H9 (cell line): ENCODE data around the gene POLN. TPM values are rescaled to one million over a fixed set of nuclear protein-coding genes. Genes with fewer than 3 reads are reported as not detected.
A peak's percentile ranks its signal among the peaks of the same experiment; 100 is the strongest.

Experiments used
- DNase-seq: peaks from one replicate; pipeline ENCODE4 v3.0.0-alpha.2; 2017
- H2AFZ ChIP-seq: one replicate; pipeline ENCODE4 v1.6.1; 2013; ENCODE audit warnings: mild to moderate bottlenecking, low read length, control low read depth, moderate library complexity
- H2AK5ac ChIP-seq: 2 replicates; pipeline ENCODE4 v1.6.1; 2013; ENCODE audit warnings: low read length, control low read depth, mixed read lengths; ENCODE audit not compliant: insufficient read length
- H2BK120ac ChIP-seq: one replicate; pipeline ENCODE4 v1.6.1; 2013; ENCODE audit warnings: low read depth, mild to moderate bottlenecking, low read length, control low read depth, inconsistent platforms; ENCODE audit not compliant: poor library complexity, severe bottlenecking
- H2BK12ac ChIP-seq: 2 replicates; pipeline ENCODE4 v1.6.1; 2013; ENCODE audit warnings: low read length, control low read depth, mixed read lengths, low read depth; ENCODE audit not compliant: insufficient read length
- H2BK15ac ChIP-seq: 2 replicates; pipeline ENCODE4 v1.6.1; 2013; ENCODE audit warnings: low read depth, low read length, control low read depth
- H2BK20ac ChIP-seq: one replicate; pipeline ENCODE4 v1.6.1; 2013; ENCODE audit warnings: low read depth, mild to moderate bottlenecking, low read length, control low read depth, inconsistent platforms; ENCODE audit not compliant: poor library complexity, severe bottlenecking
- H2BK5ac ChIP-seq: 2 replicates; pipeline ENCODE4 v1.6.1; 2013; ENCODE audit warnings: low read length, control low read depth, mixed read lengths; ENCODE audit not compliant: insufficient read length
- H3K14ac ChIP-seq: 2 replicates; pipeline ENCODE4 v1.6.1; 2013; ENCODE audit warnings: low read length, control low read depth; ENCODE audit not compliant: insufficient read depth
- H3K18ac ChIP-seq: 2 replicates; pipeline ENCODE4 v1.6.1; 2013; ENCODE audit warnings: low read depth, mild to moderate bottlenecking, mixed read lengths, low read length, control low read depth; ENCODE audit not compliant: insufficient read length
- H3K23ac ChIP-seq: 2 replicates; pipeline ENCODE4 v1.6.1; 2013; ENCODE audit warnings: low read length, control low read depth, mixed read lengths, low read depth; ENCODE audit not compliant: insufficient read length
- H3K23me2 ChIP-seq: 2 replicates; pipeline ENCODE4 v1.6.1; 2013; ENCODE audit warnings: low read depth, mild to moderate bottlenecking, mixed read lengths, low read length, control low read depth; ENCODE audit not compliant: insufficient read length, poor library complexity, severe bottlenecking
- H3K27ac ChIP-seq: 2 replicates; pipeline ENCODE4 v1.5.1; 2013; ENCODE audit warnings: low read length, control low read depth, mixed read lengths, low read depth; ENCODE audit not compliant: insufficient read length
- H3K27me3 ChIP-seq: 2 replicates; pipeline ENCODE4 v1.6.1; 2013; ENCODE audit warnings: low read length, control low read depth, inconsistent platforms; ENCODE audit not compliant: insufficient read depth
- H3K4ac ChIP-seq: 2 replicates; pipeline ENCODE4 v1.6.1; 2013; ENCODE audit warnings: low read depth, mild to moderate bottlenecking, control low read depth, inconsistent platforms, low read length, moderate library complexity
- H3K4me1 ChIP-seq: 2 replicates; pipeline ENCODE4 v1.6.1; 2013; ENCODE audit warnings: low read length, control low read depth, inconsistent platforms; ENCODE audit not compliant: insufficient read depth
- H3K4me2 ChIP-seq: 2 replicates; pipeline ENCODE4 v1.6.1; 2013; ENCODE audit warnings: low read length, control low read depth, mixed read lengths; ENCODE audit not compliant: insufficient read length, insufficient read depth
- H3K56ac ChIP-seq: 2 replicates; pipeline ENCODE4 v1.6.1; 2013; ENCODE audit warnings: low read depth, mild to moderate bottlenecking, mixed read lengths, low read length, control low read depth; ENCODE audit not compliant: insufficient read length
- H3K79me1 ChIP-seq: 2 replicates; pipeline ENCODE4 v1.6.1; 2013; ENCODE audit warnings: low read depth, mild to moderate bottlenecking, moderate library complexity, low read length, control low read depth, inconsistent platforms; ENCODE audit not compliant: insufficient read depth, poor library complexity, severe bottlenecking
- H3K79me2 ChIP-seq: 2 replicates; pipeline ENCODE4 v1.6.1; 2013; ENCODE audit warnings: low read length, control low read depth, inconsistent platforms; ENCODE audit not compliant: insufficient read depth
- H3K9ac ChIP-seq: 2 replicates; pipeline ENCODE4 v1.6.1; 2013; ENCODE audit warnings: low read length, control low read depth, mixed read lengths; ENCODE audit not compliant: insufficient read length; ENCODE audit errors: extremely low read depth
- H3K9me3 ChIP-seq: one replicate; pipeline ENCODE4 v1.6.1; 2013; ENCODE audit warnings: low read depth, low read length, inconsistent platforms; ENCODE audit not compliant: control insufficient read depth
- H3T11ph ChIP-seq: one replicate; pipeline ENCODE4 v1.6.1; 2013; ENCODE audit warnings: mild to moderate bottlenecking, low read length, control low read depth, inconsistent platforms
- H4K20me1 ChIP-seq: one replicate; pipeline ENCODE4 v1.6.1; 2013; ENCODE audit not compliant: control insufficient read depth, insufficient read length, insufficient read depth
- H4K5ac ChIP-seq: 2 replicates; pipeline ENCODE4 v1.6.1; 2013; ENCODE audit warnings: low read depth, mild to moderate bottlenecking, mixed read lengths, low read length, control low read depth; ENCODE audit not compliant: insufficient read length
- H4K8ac ChIP-seq: replicated peaks from 2 replicates; pipeline ENCODE4 v1.6.1; 2013; ENCODE audit warnings: low read length, control low read depth, mixed read lengths, low read depth; ENCODE audit not compliant: insufficient read length
- H4K91ac ChIP-seq: 2 replicates; pipeline ENCODE4 v1.6.1; 2013; ENCODE audit warnings: low read depth, mild to moderate bottlenecking, moderate library complexity, mixed read lengths, low read length, control low read depth; ENCODE audit not compliant: insufficient read length
- H3K27ac Mint-ChIP-seq, 3 experiments: 2 replicates in 2 of 3; 3 replicates in 1 of 3; pipeline ENCODE4 v1.8.0; 2020 to 2021; ENCODE audit warnings: mixed read lengths in 3 of 3, mild to moderate bottlenecking in 1 of 3, moderate library complexity in 1 of 3
- H3K27me3 Mint-ChIP-seq: 2 replicates; pipeline ENCODE4 v1.8.0; 2021; ENCODE audit warnings: low read depth, mild to moderate bottlenecking, moderate library complexity, mixed read lengths
- H3K36me3 Mint-ChIP-seq, 3 experiments: 2 replicates in 2 of 3; 3 replicates in 1 of 3; pipeline ENCODE4 v1.8.0; 2020 to 2021; ENCODE audit warnings: low read depth in 3 of 3, mixed read lengths in 3 of 3; ENCODE audit not compliant: insufficient read depth in 1 of 3
- H3K4me1 Mint-ChIP-seq, 2 experiments: 2 replicates each; pipeline ENCODE4 v1.8.0; 2020; ENCODE audit warnings: mixed read lengths in 2 of 2
- H3K4me3 Mint-ChIP-seq, 2 experiments: 2 replicates in 1 of 2; 3 replicates in 1 of 2; pipeline ENCODE4 v1.8.0; 2020 to 2021; ENCODE audit warnings: mild to moderate bottlenecking in 2 of 2, mixed read lengths in 2 of 2, moderate library complexity in 1 of 2
- H3K9me3 Mint-ChIP-seq, 2 experiments: 2 replicates in 1 of 2; 3 replicates in 1 of 2; pipeline ENCODE4 v1.8.0; 2020; ENCODE audit warnings: mild to moderate bottlenecking in 2 of 2, mixed read lengths in 2 of 2, moderate library complexity in 1 of 2
- CTCF ChIP-seq: fragments of 200-600 bp; sonication (generic); conservative IDR thresholded peaks from 3 replicates; pipeline ENCODE4 v1.8.0; 2021; ENCODE audit warnings: antibody characterized with exemption, mild to moderate bottlenecking
- WGBS: extraction: QIAGEN DNeasy Blood & Tissue Kit; methylation state at CpG from one replicate; pipeline ENCODE4 v1.1.7; 2013; ENCODE audit warnings: missing lambda C conversion rate, low lambda C conversion rate, mixed read lengths; ENCODE audit not compliant: insufficient read length; ENCODE audit errors: extremely low coverage; 5-methylcytosine and 5-hydroxymethylcytosine counted together
- total RNA-seq: library from RNA; stranded (reverse); gene quantifications from 2 replicates; pipeline ENCODE4 v1.2.1, GENCODE V29; 2021

POLN gene
- total RNA-seq, 1 experiment from 2014 or later: 0.74 TPM

GRCh38 chr4:2271279-2272025 is 29.5 kb upstream of the POLN start:
- Histone ChIP-seq H3K79me1 (no peaks in the 10 kb centered on the region), H3T11ph (no peak overlapping the region), H2BK15ac (no peak overlapping the region), H2BK120ac (no peak overlapping the region), H3K14ac (peak overlapping the region; percentile 16; the same call in 1 of the 2 replicates), H3K9ac (no peak overlapping the region), H2AK5ac (no peak overlapping the region), H4K91ac (no peak overlapping the region), H3K79me2 (no peaks in the 10 kb centered on the region), H3K4me2 (no peak overlapping the region), H3K56ac (no peak overlapping the region), H3K23ac (no peak overlapping the region), H3K27ac (no peak overlapping the region), H3K23me2 (no peaks in the 10 kb centered on the region), H4K8ac (no peak overlapping the region), H3K9me3 (no peaks in the 10 kb centered on the region), H3K18ac (no peak overlapping the region), H3K27me3 (no peaks in the 10 kb centered on the region), H2BK12ac (no peak overlapping the region), H4K20me1 (no peaks in the 10 kb centered on the region), H2BK20ac (no peak overlapping the region), H3K4ac (no peak overlapping the region), H2BK5ac (no peak overlapping the region), H3K4me1 (no peaks in the 10 kb centered on the region), H4K5ac (no peak overlapping the region), H2AFZ (no peak overlapping the region)
- DNase-seq: no peak
- no peak overlapping the region for H3K4me3 Mint-ChIP-seq
- H3K27me3 Mint-ChIP-seq: peaks cover 2% of the 10 kb centered on the region; the same call in 1 of the 2 replicates
- H3K36me3 Mint-ChIP-seq: no peaks in the 10 kb centered on the region
- H3K4me1 Mint-ChIP-seq: peaks cover 4 to 11% of the 10 kb centered on the region in 2 experiments; a peak in 3 of 4 replicates
- no peaks in the 10 kb centered on the region for H3K9me3 Mint-ChIP-seq
- no CpG with 5 or more reads among the region's 27 CpGs for WGBS
- no peak for TF ChIP-seq CTCF
- no peak overlapping the region for H3K27ac Mint-ChIP-seq
